SK-N-SH treated with all-trans-retinoic acid at 6 μM for 48 hours (cell line): ENCODE data around the gene RABGAP1L.
"Not testable (repeated sequence)": the region's sequence is repeated elsewhere in the genome, so short reads cannot be mapped to it uniquely, and the experiment has no call there.

Experiments
- ATAC-seq: fragments of 200-7000 bp; cut with Tn5 transposase; 3 replicates; pipeline ENCODE4 v1.9.1; 2020; ENCODE audit warnings: mild to moderate bottlenecking, moderate library complexity
- BACH2 ChIP-seq: fragments of 250-450 bp; sonication (Bioruptor Pico); IDR thresholded peaks from 2 replicates; pipeline ENCODE4 v1.9.0; 2021; ENCODE audit warnings: mild to moderate bottlenecking, borderline replicate concordance
- ESRRG ChIP-seq: fragments of 250-450 bp; sonication (Bioruptor Pico); IDR thresholded peaks from 2 replicates; pipeline ENCODE4 v1.6.1; 2021; ENCODE audit warnings: mild to moderate bottlenecking
- GLIS3 ChIP-seq: fragments of 250-450 bp; sonication (Bioruptor Pico); IDR thresholded peaks from 2 replicates; pipeline ENCODE4 v1.5.0; 2020; ENCODE audit warnings: mild to moderate bottlenecking, moderate library complexity
- OSR1 ChIP-seq: fragments of 250-450 bp; sonication (Bioruptor Pico); IDR thresholded peaks from 2 replicates; pipeline ENCODE4 v1.8.0; 2022; ENCODE audit warnings: moderate library complexity, mild to moderate bottlenecking, inconsistent platforms
- PATZ1 ChIP-seq: fragments of 250-450 bp; sonication (Bioruptor Pico); IDR thresholded peaks from 2 replicates; pipeline ENCODE4 v1.8.0; 2020; ENCODE audit warnings: mild to moderate bottlenecking, moderate library complexity, borderline replicate concordance
- POU6F1 ChIP-seq: fragments of 250-450 bp; sonication (Bioruptor Pico); IDR thresholded peaks from 2 replicates; pipeline ENCODE4 v1.8.0; 2021; ENCODE audit warnings: low read depth, mild to moderate bottlenecking, moderate library complexity, borderline replicate concordance
- SNAI2 ChIP-seq: fragments of 250-450 bp; sonication (Bioruptor Pico); IDR thresholded peaks from 2 replicates; pipeline ENCODE4 v1.5.0; 2020; ENCODE audit warnings: mild to moderate bottlenecking, moderate library complexity
- TSHZ2 ChIP-seq: fragments of 250-450 bp; sonication (Bioruptor Pico); IDR thresholded peaks from 2 replicates; pipeline ENCODE4 v1.5.0; 2020; ENCODE audit warnings: mild to moderate bottlenecking, moderate library complexity
- ZC3H10 ChIP-seq: fragments of 250-450 bp; sonication (Bioruptor Pico); IDR thresholded peaks from 2 replicates; pipeline ENCODE4 v1.5.1; 2021; ENCODE audit warnings: mild to moderate bottlenecking, moderate library complexity
- ZFP3 ChIP-seq: fragments of 250-450 bp; sonication (Bioruptor Pico); IDR thresholded peaks from 2 replicates; pipeline ENCODE4 v1.5.0; 2020; ENCODE audit warnings: mild to moderate bottlenecking, moderate library complexity
- ZNF70 ChIP-seq: fragments of 450-650 bp; formaldehyde crosslinking; IDR thresholded peaks from 2 replicates; pipeline ENCODE4 v1.5.0; 2020; ENCODE audit warnings: mild to moderate bottlenecking, moderate library complexity
- ZNF8 ChIP-seq: fragments of 450-650 bp; formaldehyde crosslinking; IDR thresholded peaks from 2 replicates; pipeline ENCODE4 v1.5.0; 2020; ENCODE audit warnings: mild to moderate bottlenecking, moderate library complexity
- TF ChIP-seq, protein P1 (sequence below): fragments of 250-450 bp; sonication (Bioruptor Pico); IDR thresholded peaks from 2 replicates; pipeline ENCODE4 v1.5.1; 2020; ENCODE audit warnings: low read depth, mild to moderate bottlenecking, moderate library complexity

The RABGAP1L gene

GRCh38 chr1:174710868-174711845 is 551.8 kb downstream of the RABGAP1L start:
- ATAC-seq, result no peak
- TF ChIP-seq, protein P1, sequence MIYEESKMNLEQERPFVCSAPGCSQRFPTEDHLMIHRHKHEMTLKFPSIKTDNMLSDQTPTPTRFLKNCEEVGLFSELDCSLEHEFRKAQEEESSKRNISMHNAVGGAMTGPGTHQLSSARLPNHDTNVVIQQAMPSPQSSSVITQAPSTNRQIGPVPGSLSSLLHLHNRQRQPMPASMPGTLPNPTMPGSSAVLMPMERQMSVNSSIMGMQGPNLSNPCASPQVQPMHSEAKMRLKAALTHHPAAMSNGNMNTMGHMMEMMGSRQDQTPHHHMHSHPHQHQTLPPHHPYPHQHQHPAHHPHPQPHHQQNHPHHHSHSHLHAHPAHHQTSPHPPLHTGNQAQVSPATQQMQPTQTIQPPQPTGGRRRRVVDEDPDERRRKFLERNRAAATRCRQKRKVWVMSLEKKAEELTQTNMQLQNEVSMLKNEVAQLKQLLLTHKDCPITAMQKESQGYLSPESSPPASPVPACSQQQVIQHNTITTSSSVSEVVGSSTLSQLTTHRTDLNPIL (CRISPR knock-in tag), result no peak
- TF ChIP-seq SNAI2 (CRISPR knock-in tag) (no peak), ESRRG (CRISPR knock-in tag) (no peak), PATZ1 (CRISPR knock-in tag) (no peak)
- TF ChIP-seq, all 23 proteins: peak for 0

- not testable (repeated sequence) for ATAC-seq
Measured at GRCh38 chr1:174711848-174712247, 552.5 kb downstream of the RABGAP1L start.

GRCh38 chr1:174712541-174712940 is 553.2 kb downstream of the RABGAP1L start:
- no peak for ATAC-seq
- TF ChIP-seq ZNF8 (CRISPR knock-in tag) (no peak), ZC3H10 (CRISPR knock-in tag) (no peak), POU6F1 (CRISPR knock-in tag) (no peak), BACH2 (CRISPR knock-in tag) (no peak), ZFP3 (CRISPR knock-in tag) (no peak), SNAI2 (CRISPR knock-in tag) (no peak), OSR1 (CRISPR knock-in tag) (no peak), TSHZ2 (CRISPR knock-in tag) (no peak), ESRRG (CRISPR knock-in tag) (no peak)

GRCh38 chr1:174713796-174714195 is 554.5 kb downstream of the RABGAP1L start:
- no peak for ATAC-seq
- no peak for TF ChIP-seq ZNF70 (CRISPR knock-in tag)
- no peak for TF ChIP-seq PATZ1 (CRISPR knock-in tag)
- TF ChIP-seq POU6F1 (CRISPR knock-in tag), result no peak
- no peak for TF ChIP-seq GLIS3 (CRISPR knock-in tag)
- TF ChIP-seq, protein P1 (CRISPR knock-in tag), result no peak
- TF ChIP-seq, all 23 proteins: peak for 0
